ENCODE measurements around the gene RTL10.

Gene RTL10

DNA sequence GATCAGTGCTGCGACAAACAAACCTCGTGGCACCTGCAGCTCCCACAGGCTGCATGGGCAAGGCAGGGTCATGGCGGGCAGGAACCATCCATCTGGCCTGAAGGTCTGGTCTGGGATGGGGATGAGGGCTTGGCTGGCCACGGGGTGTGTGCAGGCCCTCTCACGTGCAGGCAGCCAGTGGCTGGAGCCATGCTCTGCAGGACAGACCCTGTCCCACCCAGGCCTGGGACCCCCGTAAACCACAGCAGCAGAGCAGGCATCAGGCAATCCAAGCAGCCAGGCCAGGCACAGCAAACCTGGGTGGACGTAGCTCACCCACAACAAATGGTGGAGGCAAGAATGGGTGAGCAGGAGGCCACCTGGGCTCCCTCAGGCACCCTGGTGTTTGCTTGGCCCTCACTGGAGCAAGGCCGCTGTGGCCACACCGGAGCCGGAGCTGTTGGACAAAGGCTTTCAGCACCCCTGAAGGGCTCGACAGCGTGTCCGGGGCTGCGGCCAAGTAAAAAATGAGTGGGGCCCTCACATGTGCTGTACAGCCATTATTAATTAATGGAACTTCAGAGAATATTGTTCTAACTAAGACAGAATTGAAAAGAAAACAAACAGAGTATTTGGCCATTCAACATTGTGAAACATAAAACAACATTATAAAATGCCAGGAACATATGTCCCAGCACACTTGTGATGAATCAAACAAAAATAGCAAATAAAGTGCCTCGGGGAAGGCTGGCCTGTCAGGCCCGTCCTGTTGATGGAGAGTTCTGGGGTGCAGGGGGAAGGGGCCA is 24.0 kb upstream of the RTL10 start:
- no peaks in the 10 kb centered on the region for H3K9me3 ChIP-seq (ENCODE audit: insufficient read depth, low read depth, low read length)
- H3K9ac ChIP-seq (ENCODE audit: low read depth, low read length): no peak overlapping the region
- no peaks in the 10 kb centered on the region for H3K27me3 ChIP-seq (ENCODE audit: insufficient read depth, low read length)
- no peak overlapping the region for H3K4me3 ChIP-seq (ENCODE audit: low read length)
- H3K36me3 ChIP-seq (ENCODE audit: insufficient read depth, low read depth, low read length): no peaks in the 10 kb centered on the region
- no peak overlapping the region for H3K27ac ChIP-seq (ENCODE audit: low read length)
- H3K4me1 ChIP-seq (ENCODE audit: insufficient read depth, low read length): peaks cover 20% of the 10 kb centered on the region

DNA sequence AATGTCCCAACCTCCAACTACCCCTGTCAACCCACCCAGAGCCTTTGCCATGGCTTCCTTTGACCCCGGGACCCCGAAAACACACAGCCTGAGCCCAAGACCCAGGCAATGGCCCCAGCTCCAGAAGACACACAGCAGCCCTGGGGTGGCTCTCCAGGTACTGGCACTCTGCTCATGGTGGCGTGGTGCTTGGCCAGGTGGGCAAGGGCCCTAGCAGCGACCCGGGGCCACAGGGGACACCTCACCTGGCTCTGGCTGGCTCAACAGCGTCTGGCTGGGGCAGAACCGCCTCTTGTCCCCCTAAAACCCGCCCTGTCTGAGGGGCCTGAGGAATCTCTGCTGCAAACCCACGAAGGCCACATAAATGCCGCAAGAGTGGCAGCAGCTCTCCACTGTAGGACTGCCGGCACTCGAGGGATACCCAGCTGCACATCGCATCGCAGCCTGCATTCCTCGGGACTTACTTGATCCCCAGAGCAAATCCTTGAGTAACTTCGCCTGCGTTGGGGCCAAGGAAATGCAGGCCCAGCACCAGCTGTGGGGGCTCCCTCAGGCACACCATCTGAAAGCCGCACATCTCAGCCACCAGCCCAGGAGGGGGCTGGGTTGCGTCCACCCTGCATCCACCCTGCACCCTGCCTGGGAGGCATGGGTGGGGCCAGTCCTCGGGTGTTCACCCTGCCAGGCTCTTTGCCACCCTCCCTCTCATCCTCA is 23.1 kb upstream of the RTL10 start:
- Histone ChIP-seq H3K27ac (ENCODE audit: low read length) (no peak overlapping the region), H3K36me3 (ENCODE audit: insufficient read depth, low read depth, low read length) (no peaks in the 10 kb centered on the region), H3K27me3 (ENCODE audit: insufficient read depth, low read length) (no peaks in the 10 kb centered on the region), H3K4me1 (ENCODE audit: insufficient read depth, low read length) (peaks cover 20% of the 10 kb centered on the region), H3K4me3 (ENCODE audit: low read length) (no peak overlapping the region), H3K9me3 (ENCODE audit: insufficient read depth, low read depth, low read length) (no peaks in the 10 kb centered on the region), H3K9ac (ENCODE audit: low read depth, low read length) (no peak overlapping the region)

DNA sequence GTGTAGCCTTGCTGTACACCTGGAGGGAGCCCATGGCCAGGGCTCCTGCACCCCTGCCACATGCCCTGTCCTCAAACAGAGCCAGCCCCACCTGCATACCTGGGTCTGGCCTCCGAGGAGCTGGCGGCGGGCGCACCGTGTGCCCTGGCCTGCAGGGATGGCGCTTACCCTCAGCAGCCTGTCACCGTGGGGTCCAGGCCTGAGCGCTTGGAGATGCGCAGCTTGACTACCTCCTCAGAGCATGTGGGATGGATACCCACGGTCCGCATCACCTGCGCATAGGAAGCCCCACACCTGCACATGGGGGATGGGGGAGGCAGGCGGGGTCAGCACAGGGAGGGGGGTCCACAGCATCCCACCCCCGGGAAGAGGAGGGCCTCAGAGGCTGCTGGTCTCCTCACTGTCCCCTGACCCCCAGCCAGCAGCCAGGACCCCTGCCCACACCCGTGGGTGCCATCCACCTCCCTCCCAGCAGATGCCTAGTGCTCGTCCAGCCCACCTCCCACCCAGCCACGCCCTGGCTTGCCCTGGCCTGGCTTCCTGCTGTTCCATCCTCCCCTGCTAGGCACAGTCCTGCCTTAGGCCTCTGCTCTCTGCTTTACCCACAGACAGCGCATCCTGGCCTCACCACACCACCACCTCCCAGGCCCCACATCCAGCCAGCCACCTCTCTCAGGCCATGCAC is 22.4 kb upstream of the RTL10 start:
- Histone ChIP-seq H3K9me3 (ENCODE audit: insufficient read depth, low read depth, low read length) (no peaks in the 10 kb centered on the region), H3K9ac (ENCODE audit: low read depth, low read length) (no peak overlapping the region), H3K36me3 (ENCODE audit: insufficient read depth, low read depth, low read length) (no peaks in the 10 kb centered on the region), H3K27ac (ENCODE audit: low read length) (no peak overlapping the region), H3K4me3 (ENCODE audit: low read length) (no peak overlapping the region), H3K27me3 (ENCODE audit: insufficient read depth, low read length) (no peaks in the 10 kb centered on the region), H3K4me1 (ENCODE audit: insufficient read depth, low read length) (peaks cover 16% of the 10 kb centered on the region)

DNA sequence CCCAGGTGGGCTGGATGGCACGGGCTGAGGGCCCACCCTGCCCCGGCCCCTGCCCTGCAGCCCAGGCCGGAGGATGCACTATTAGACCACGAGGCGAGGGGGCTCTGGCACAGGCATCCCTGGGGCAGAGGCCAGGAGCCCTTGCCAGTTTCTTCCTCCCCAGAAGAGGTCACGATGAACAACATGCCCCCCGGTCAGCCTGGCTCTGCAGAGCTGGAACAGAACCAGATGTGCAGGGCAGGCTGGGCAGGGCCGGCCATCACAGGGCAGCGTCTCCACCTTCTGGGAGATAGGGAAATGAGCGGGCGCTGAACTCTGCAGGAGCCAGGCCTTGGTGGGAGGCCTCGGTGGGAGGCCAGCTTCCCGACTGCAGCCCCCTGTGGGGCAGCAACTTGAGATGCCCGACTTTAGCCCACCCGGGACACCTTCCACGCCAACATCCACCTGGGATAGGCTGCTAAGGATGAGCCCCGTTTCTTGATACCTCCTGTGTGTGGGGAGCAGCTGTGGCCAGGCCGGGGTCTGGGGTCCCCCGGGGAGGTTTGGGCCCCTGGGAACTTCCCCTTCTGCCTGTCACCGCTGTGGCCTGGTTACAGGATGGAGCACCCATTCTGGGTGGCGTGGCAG is 21.8 kb upstream of the RTL10 start:
- Histone ChIP-seq H3K27me3 (ENCODE audit: insufficient read depth, low read length) (no peaks in the 10 kb centered on the region), H3K9me3 (ENCODE audit: insufficient read depth, low read depth, low read length) (no peaks in the 10 kb centered on the region), H3K36me3 (ENCODE audit: insufficient read depth, low read depth, low read length) (no peaks in the 10 kb centered on the region), H3K27ac (ENCODE audit: low read length) (no peak overlapping the region), H3K4me1 (ENCODE audit: insufficient read depth, low read length) (peaks cover 9% of the 10 kb centered on the region), H3K9ac (ENCODE audit: low read depth, low read length) (no peak overlapping the region), H3K4me3 (ENCODE audit: low read length) (no peak overlapping the region)

DNA sequence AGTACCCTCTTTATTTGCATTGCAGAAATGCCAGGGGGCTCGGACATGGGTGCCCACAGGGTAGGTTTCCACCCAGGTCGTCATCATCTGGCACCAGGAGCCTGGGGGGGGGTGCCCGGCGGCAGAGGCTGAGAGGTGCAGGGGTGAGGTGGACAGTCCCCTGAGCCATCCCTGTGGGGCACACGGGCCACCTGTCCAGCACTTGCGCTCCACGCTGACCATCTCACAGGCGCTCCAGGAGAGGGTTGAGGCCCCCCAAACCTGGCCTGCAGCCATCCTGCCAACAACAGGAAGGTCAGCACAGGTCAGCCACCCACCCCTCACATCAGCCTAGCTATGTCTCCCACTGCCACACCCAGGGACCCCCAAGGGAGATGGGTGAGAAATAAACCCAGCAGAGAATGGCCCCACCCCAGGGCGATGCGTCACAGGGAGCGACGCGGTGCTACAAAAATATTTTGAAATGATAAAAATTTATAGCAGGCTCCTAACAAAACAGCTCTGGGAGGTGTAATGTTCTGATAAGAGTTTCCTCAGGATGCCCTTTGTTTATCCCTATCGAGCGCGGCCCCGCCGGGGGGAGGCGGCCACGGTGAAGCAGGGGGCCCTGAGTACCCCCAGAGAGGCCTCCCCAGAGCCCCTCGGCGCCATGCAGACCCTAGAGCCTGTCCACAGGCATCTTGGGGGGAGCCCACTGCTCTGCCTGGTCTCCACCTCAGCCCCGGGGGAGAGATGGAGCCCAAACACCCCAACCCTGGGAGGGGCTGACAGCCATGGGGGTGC is 21.0 kb upstream of the RTL10 start:
- Histone ChIP-seq H3K27me3 (ENCODE audit: insufficient read depth, low read length) (no peaks in the 10 kb centered on the region), H3K9me3 (ENCODE audit: insufficient read depth, low read depth, low read length) (no peaks in the 10 kb centered on the region), H3K36me3 (ENCODE audit: insufficient read depth, low read depth, low read length) (no peaks in the 10 kb centered on the region), H3K4me1 (ENCODE audit: insufficient read depth, low read length) (peaks cover 5% of the 10 kb centered on the region), H3K4me3 (ENCODE audit: low read length) (no peak overlapping the region), H3K9ac (ENCODE audit: low read depth, low read length) (no peak overlapping the region), H3K27ac (ENCODE audit: low read length) (no peak overlapping the region)

DNA sequence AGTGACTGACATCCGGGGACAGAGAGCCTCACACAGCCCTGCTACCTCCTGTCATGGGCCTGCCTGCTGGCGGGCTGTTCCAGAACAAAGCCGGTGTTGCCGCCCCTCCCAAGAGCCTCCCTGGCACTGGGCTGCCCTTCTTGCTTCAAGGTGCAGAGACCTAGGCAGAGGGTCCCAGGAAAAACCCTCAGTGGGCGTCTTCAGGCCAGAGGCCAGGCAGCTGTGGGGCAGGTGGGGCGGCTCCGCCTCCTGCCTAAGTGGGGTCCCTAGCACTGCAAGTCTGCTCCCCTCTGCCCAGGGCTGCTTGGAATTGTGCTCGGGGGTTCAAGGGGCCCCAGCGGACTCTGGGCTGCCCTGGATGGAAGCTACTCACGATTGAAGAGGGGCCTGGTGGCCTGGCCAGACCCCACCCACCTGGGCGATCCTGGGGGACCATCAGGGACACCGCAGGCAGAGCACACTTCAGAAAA is 20.4 kb upstream of the RTL10 start:
- H3K36me3 ChIP-seq (ENCODE audit: insufficient read depth, low read depth, low read length): no peaks in the 10 kb centered on the region
- H3K27ac ChIP-seq (ENCODE audit: low read length): no peak overlapping the region

DNA sequence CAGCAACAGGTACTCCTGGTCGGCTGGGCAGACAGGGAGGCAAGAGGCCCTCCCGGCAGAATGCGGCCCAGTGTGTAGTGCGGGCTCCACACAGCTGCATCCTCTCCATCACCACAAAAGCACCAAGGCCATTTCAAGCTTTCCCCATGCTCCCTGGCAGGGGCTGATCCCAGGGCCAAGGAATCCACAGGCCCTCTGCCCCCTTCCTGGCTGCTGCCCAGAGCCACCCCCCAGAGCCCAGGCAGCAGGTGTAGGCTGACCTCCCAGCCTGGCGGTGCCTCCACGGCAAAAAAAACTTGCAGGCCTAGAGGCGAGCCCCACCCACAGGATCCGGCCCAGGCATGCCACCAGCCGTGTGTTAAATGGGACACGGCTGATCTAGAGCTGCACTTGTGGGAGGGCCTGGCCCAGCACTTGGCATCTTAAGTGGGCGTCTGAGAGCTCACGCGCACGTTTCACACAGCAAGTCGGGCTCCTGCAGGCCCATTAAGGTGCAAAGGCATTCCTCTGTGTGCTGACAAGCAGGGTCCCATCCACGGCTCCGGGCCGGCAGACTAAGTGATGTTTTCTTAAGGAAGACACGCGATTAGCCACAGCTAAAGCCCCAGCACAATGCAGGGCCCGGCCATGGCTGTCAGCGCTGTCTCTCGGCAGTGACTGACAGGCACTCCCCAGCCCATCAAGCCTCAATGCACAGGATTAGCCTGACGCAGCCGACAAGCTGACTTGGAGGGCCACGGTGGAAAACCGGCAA is 19.8 kb upstream of the RTL10 start:
- Histone ChIP-seq H3K4me3 (ENCODE audit: low read length) (no peak overlapping the region), H3K9ac (ENCODE audit: low read depth, low read length) (no peak overlapping the region), H3K36me3 (ENCODE audit: insufficient read depth, low read depth, low read length) (no peaks in the 10 kb centered on the region), H3K4me1 (ENCODE audit: insufficient read depth, low read length) (no peaks in the 10 kb centered on the region; the same call in 1 of the 2 replicates), H3K27ac (ENCODE audit: low read length) (no peak overlapping the region), H3K27me3 (ENCODE audit: insufficient read depth, low read length) (no peaks in the 10 kb centered on the region), H3K9me3 (ENCODE audit: insufficient read depth, low read depth, low read length) (no peaks in the 10 kb centered on the region)

More for the DNA sequence above, 20.4 kb upstream of the RTL10 start:
- Histone ChIP-seq H3K9ac (ENCODE audit: low read depth, low read length) (no peak overlapping the region), H3K9me3 (ENCODE audit: insufficient read depth, low read depth, low read length) (no peaks in the 10 kb centered on the region), H3K4me1 (ENCODE audit: insufficient read depth, low read length) (no peaks in the 10 kb centered on the region), H3K27me3 (ENCODE audit: insufficient read depth, low read length) (no peaks in the 10 kb centered on the region), H3K4me3 (ENCODE audit: low read length) (no peak overlapping the region)

DNA sequence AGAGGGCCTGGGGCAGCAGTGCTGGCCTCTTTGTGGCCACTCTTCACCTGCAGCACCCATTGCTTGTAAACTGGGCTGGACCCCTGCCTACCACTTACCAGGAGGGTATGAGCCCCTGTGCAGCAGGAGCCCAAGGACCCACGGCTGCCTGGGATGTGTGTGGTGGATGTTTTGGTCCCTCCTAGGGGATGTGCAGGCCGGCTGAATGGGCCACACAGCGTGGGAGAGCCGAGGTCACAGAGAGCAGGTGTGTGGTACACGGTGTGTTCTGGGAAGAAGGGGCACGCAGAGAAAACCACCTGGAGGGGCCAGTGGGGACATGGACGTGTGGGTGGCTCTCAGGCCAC is 19.3 kb upstream of the RTL10 start:
- no peaks in the 10 kb centered on the region for H3K36me3 ChIP-seq (ENCODE audit: insufficient read depth, low read depth, low read length)
- H3K4me3 ChIP-seq (ENCODE audit: low read length): no peak overlapping the region
- H3K4me1 ChIP-seq (ENCODE audit: insufficient read depth, low read length): no peaks in the 10 kb centered on the region; the same call in 1 of the 2 replicates
- H3K27me3 ChIP-seq (ENCODE audit: insufficient read depth, low read length): no peaks in the 10 kb centered on the region
- no peaks in the 10 kb centered on the region for H3K9me3 ChIP-seq (ENCODE audit: insufficient read depth, low read depth, low read length)
- no peak overlapping the region for H3K9ac ChIP-seq (ENCODE audit: low read depth, low read length)
- no peak overlapping the region for H3K27ac ChIP-seq (ENCODE audit: low read length)

DNA sequence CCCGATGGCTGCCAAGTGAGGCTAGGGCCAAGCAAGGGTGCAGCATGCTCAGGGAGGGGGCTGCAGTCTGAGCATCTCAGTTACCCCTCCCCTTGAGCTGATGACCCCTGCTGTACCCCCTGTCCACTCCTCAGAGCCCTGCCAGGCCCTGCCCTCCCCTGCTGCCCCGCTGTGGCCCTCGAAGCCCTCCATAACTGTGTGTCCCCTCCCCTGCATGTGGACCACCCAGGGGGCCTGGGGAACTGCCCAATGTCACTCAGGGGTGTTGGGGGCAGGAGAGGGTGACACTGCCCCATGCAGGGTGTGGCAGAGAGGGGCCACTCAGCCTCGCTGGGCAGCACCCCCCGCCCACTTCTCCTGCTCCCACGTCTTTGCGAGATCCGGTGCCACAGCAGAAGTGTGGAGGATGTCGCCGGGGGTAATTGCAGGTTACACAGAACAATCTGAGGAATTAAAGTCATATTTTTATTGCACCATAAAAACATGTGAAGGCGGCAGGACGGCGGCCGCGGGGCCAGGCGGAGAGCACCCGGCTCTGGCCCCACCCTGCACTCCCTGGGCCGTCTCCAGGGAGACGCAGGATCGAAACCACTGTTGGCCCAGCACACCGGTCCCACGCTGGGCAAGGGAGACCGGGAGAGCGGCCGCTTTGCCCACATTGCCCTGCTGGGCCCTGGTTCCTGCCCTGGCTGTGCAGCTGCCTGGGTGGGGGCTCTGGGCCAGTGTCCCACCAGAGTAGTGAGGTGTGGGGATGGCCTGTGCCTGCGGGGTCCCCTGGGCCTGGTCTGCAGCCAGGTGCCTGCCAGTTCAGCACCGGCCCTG is 18.7 kb upstream of the RTL10 start:
- Histone ChIP-seq H3K4me3 (ENCODE audit: low read length) (no peak overlapping the region), H3K4me1 (ENCODE audit: insufficient read depth, low read length) (peaks cover 5% of the 10 kb centered on the region; the same call in 1 of the 2 replicates)

DNA sequence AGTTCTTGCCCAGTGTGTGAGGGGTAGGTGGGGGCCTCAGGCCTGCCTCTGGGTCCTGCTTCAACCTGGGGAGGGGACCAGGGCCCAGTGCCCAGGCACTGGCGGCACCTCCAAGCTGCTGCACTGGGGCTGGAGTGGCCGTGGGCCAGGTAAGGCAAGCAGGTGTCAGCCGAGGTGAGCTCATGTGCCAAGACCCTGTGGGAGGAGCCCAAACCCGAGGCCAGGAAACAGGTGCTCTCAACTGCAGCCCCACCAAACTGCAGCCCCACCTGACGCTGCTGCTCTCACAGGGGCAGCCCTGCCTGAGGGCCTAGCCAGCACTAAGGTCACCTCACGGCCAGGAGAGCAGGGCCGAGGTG is 18.1 kb upstream of the RTL10 start:
- no peak overlapping the region for H3K27ac ChIP-seq (ENCODE audit: low read length)
- peaks cover 6% of the 10 kb centered on the region; the same call in 1 of the 2 replicates for H3K4me1 ChIP-seq (ENCODE audit: insufficient read depth, low read length)
- no peaks in the 10 kb centered on the region for H3K27me3 ChIP-seq (ENCODE audit: insufficient read depth, low read length)
- H3K9me3 ChIP-seq (ENCODE audit: insufficient read depth, low read depth, low read length): no peaks in the 10 kb centered on the region
- H3K36me3 ChIP-seq (ENCODE audit: insufficient read depth, low read depth, low read length): no peaks in the 10 kb centered on the region
- H3K4me3 ChIP-seq (ENCODE audit: low read length): no peak overlapping the region
- H3K9ac ChIP-seq (ENCODE audit: low read depth, low read length): no peak overlapping the region

More for the DNA sequence above, 18.7 kb upstream of the RTL10 start:
- Histone ChIP-seq H3K9ac (ENCODE audit: low read depth, low read length) (no peak overlapping the region), H3K27me3 (ENCODE audit: insufficient read depth, low read length) (no peaks in the 10 kb centered on the region), H3K9me3 (ENCODE audit: insufficient read depth, low read depth, low read length) (no peaks in the 10 kb centered on the region), H3K36me3 (ENCODE audit: insufficient read depth, low read depth, low read length) (no peaks in the 10 kb centered on the region), H3K27ac (ENCODE audit: low read length) (no peak overlapping the region)
